Tibial nerve (tissue), 4 donors: Measurements from ENCODE around the gene PPP1R2. TPM values are rescaled to one million over a fixed set of nuclear protein-coding genes. Genes with fewer than 3 reads are reported as not detected.

Source experiments
- DNase-seq, 2 donors: peaks; one replicate each; pipeline ENCODE4 v3.0.0-alpha.2; 2019; ENCODE audit warnings: low spot score in 2 of 2
- H3K27ac ChIP-seq, 4 donors: fragments of 200-600 bp; sonication (generic) in 3 of 4; one replicate each; pipeline ENCODE4 v1.5.1; 2017 to 2019; ENCODE audit warnings: mild to moderate bottlenecking in 1 of 4
- H3K27me3 ChIP-seq, 2 donors: fragments of 200-600 bp; sonication (generic) in 1 of 2; one replicate each; pipeline versions ENCODE4 v1.5.1 to v1.6.0; 2017 to 2019
- H3K36me3 ChIP-seq, 3 donors: fragments of 200-600 bp; sonication (generic); one replicate each; pipeline ENCODE4 v1.5.1; 2018 to 2019
- H3K4me1 ChIP-seq, 4 donors: fragments of 200-600 bp; sonication (generic) in 3 of 4; one replicate each; pipeline ENCODE4 v1.5.1; 2017 to 2019
- H3K4me3 ChIP-seq, 4 donors: fragments of 200-600 bp; sonication (generic) in 3 of 4; one replicate each; pipeline ENCODE4 v1.5.1; 2017 to 2019; ENCODE audit warnings: mild to moderate bottlenecking in 1 of 4, moderate library complexity in 1 of 4
- H3K9me3 ChIP-seq, 4 donors: fragments of 200-600 bp; sonication (generic) in 3 of 4; one replicate each; pipeline ENCODE4 v1.5.1; 2017 to 2019
- CTCF ChIP-seq, 5 experiments: fragments of 200-600 bp in 3 of 5; fragments of 450-650 bp in 2 of 5; sonication (generic) in 3 of 5; IDR thresholded peaks; one replicate each; pipeline ENCODE4 v1.5.1; 2016 to 2019; ENCODE audit warnings: antibody characterized with exemption in 5 of 5, mild to moderate bottlenecking in 3 of 5, moderate library complexity in 2 of 5
- EP300 ChIP-seq, 2 donors: sonication (generic); formaldehyde crosslinking; IDR thresholded peaks; one replicate each; pipeline ENCODE4 v1.6.1; 2017; ENCODE audit warnings: antibody characterized with exemption in 2 of 2, mild to moderate bottlenecking in 1 of 2
- POLR2A ChIP-seq, 2 donors: fragments of 450-650 bp; IDR thresholded peaks; one replicate each; pipeline ENCODE4 v1.6.1; 2017; ENCODE audit warnings: antibody characterized with exemption in 2 of 2, mild to moderate bottlenecking in 2 of 2, moderate library complexity in 2 of 2
- WGBS, 2 donors: methylation state at CpG; one replicate each; pipeline ENCODE4 v1.1.5; 2018; 5-methylcytosine and 5-hydroxymethylcytosine counted together
- total RNA-seq, 4 donors: library from RNA; depleted of rRNA; stranded (reverse); fragments of >200 nt; gene quantifications; one replicate each; pipeline ENCODE4 v1.1.0, GENCODE V29; 2016

The PPP1R2 gene
- total RNA-seq, 4 donors from 2014 or later: 66.6 to 98.1 (median 87.4) TPM

- peaks cover 0 to 26% (median 3%) of the 10 kb centered on the region in 4 donors for H3K4me1 ChIP-seq
- no peaks in the 10 kb centered on the region for H3K9me3 ChIP-seq
- H3K27me3 ChIP-seq: no peaks in the 10 kb centered on the region
- peaks cover 0 to 45% (median 0%) of the 10 kb centered on the region in 3 donors for H3K36me3 ChIP-seq
- 23 to 33% methylated on average over 6 of the region's 6 CpGs for WGBS, 2 donors
- H3K27ac ChIP-seq: peak overlapping the region in 3 of 4 donors; percentile 0 to 57 (median 9)
- no peak for DNase-seq
- no peak for TF ChIP-seq EP300 (IDR thresholded peaks at IDR 0.05)
- TF ChIP-seq POLR2A (IDR thresholded peaks at IDR 0.05): no peak
- no peak for TF ChIP-seq CTCF (IDR thresholded peaks at IDR 0.05)
- peak overlapping the region; percentile 18 to 56 (median 26) for H3K4me3 ChIP-seq
These were observed 37.8 kb upstream of the PPP1R2 start for GRCh38 chr3:195580744-195581443.

GRCh38 chr3:195579281-195579680 is 36.2 kb upstream of the PPP1R2 start:
- peak overlapping the region in 1 of 4 donors; percentile 55 for H3K27ac ChIP-seq
- DNase-seq: no peak
- 90 to 95% methylated on average over 12 of the region's 12 CpGs for WGBS, 2 donors

GRCh38 chr3:195578565-195578964 is 35.4 kb upstream of the PPP1R2 start:
- no peaks in the 10 kb centered on the region for H3K9me3 ChIP-seq
- H3K36me3 ChIP-seq: peaks cover 0 to 59% (median 0%) of the 10 kb centered on the region in 3 donors
- WGBS, 2 donors: 76% methylated on average over 6 of the region's 6 CpGs
- DNase-seq: no peak
- peak overlapping the region in 3 of 4 donors; percentile 18 to 56 (median 18) for H3K4me3 ChIP-seq
- peaks cover 0 to 13% (median 0%) of the 10 kb centered on the region in 4 donors for H3K4me1 ChIP-seq
- H3K27me3 ChIP-seq: no peaks in the 10 kb centered on the region
- no peak for TF ChIP-seq EP300 (IDR thresholded peaks at IDR 0.05)
- H3K27ac ChIP-seq: peak overlapping the region in 1 of 4 donors; percentile 55

More at GRCh38 chr3:195579281-195579680, 36.2 kb upstream of the PPP1R2 start:
- Histone ChIP-seq H3K27me3 (no peaks in the 10 kb centered on the region), H3K4me3 (peak overlapping the region; percentile 2 to 56 (median 20)), H3K4me1 (peaks cover 0 to 14% (median under 1%) of the 10 kb centered on the region in 4 donors), H3K36me3 (peaks cover 0 to 55% (median 0%) of the 10 kb centered on the region in 3 donors), H3K9me3 (no peaks in the 10 kb centered on the region)
- TF ChIP-seq CTCF (IDR thresholded peaks at IDR 0.05) (no peak), POLR2A (IDR thresholded peaks at IDR 0.05) (no peak), EP300 (IDR thresholded peaks at IDR 0.05) (no peak)

GRCh38 chr3:195577645-195578177 is 34.6 kb upstream of the PPP1R2 start:
- 71 to 75% methylated on average over 9 of the region's 9 CpGs for WGBS, 2 donors
- H3K4me3 ChIP-seq: peak overlapping the region in 2 of 4 donors; percentile 18 to 56
- H3K36me3 ChIP-seq: peaks cover 0 to 68% (median 0%) of the 10 kb centered on the region in 3 donors
- H3K27me3 ChIP-seq: no peaks in the 10 kb centered on the region
- no peak for DNase-seq
- no peaks in the 10 kb centered on the region for H3K9me3 ChIP-seq
- H3K4me1 ChIP-seq: peaks cover 0 to 7% (median 0%) of the 10 kb centered on the region in 4 donors
- TF ChIP-seq EP300 (IDR thresholded peaks at IDR 0.05) (no peak), CTCF (IDR thresholded peaks at IDR 0.05) (no peak), POLR2A (IDR thresholded peaks at IDR 0.05) (no peak)
- H3K27ac ChIP-seq: peak overlapping the region in 1 of 4 donors; percentile 55

GRCh38 chr3:195574497-195575304 is 31.6 kb upstream of the PPP1R2 start:
- peaks cover 0 to 69% (median 0%) of the 10 kb centered on the region in 3 donors for H3K36me3 ChIP-seq
- DNase-seq: no peak
- no peak overlapping the region for H3K27ac ChIP-seq
- no peak overlapping the region for H3K4me3 ChIP-seq
- TF ChIP-seq POLR2A (IDR thresholded peaks at IDR 0.05) (no peak), EP300 (IDR thresholded peaks at IDR 0.05) (peak in 1 of 2 donors; percentile 26)
- no peaks in the 10 kb centered on the region for H3K9me3 ChIP-seq
- no peaks in the 10 kb centered on the region for H3K27me3 ChIP-seq
- WGBS, 2 donors: 78 to 80% methylated on average over 8 of the region's 8 CpGs
- no peaks in the 10 kb centered on the region for H3K4me1 ChIP-seq
